Measurements from ENCODE around the gene MAGEB17.

DNA sequence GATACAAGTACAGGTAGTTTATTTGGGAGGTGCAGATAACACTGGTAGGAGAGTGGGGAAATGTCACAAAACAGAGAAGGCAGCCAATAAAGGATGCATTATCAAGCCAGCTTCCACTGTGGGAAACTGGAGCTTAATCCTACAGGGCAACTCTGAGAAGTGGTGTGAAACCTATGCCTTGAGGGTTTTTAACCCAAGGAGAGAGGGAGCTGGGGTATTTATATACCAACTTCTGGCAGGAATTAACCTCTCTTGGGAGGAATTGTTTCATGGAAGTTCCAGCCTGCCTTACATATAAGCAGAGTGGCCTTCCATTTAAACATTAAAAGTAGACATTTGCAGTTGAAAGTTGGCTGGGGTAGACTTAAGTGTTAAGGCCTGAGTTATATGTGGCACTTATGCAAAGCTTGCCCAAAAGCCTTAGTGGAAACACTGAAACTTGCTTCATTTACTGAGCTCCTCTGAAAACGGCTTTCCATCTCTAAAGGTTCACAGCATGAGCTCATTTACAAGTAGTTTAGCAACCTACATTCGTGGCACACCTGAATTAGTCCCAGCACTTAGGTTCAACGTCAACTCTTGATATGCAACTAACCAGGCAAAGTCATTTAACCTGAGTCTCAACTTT is 19.2 kb downstream of the MAGEB17 start:
- TF ChIP-seq YY1 (IDR thresholded peaks at IDR 0.05; ENCODE audit: insufficient read depth, insufficient read length) (no peak), ZNF274 (IDR thresholded peaks at IDR 0.05; ENCODE audit: low read depth, low read length) (no peak), SUZ12 (IDR thresholded peaks at IDR 0.05; ENCODE audit: extremely low read depth, insufficient read depth, insufficient read length) (no peak)
